ENCODE data around the gene CFAP99. TPM values are rescaled to one million over a fixed set of nuclear protein-coding genes. Genes with fewer than 3 reads are reported as not detected.
"Not testable (repeated sequence)": the region's sequence is repeated elsewhere in the genome, so short reads cannot be mapped to it uniquely, and the experiment has no call there.

CFAP99 gene
- total RNA-seq, 4 donors from 2014 or later = 0.21 to 0.46 TPM; not detected in 2

DNA sequence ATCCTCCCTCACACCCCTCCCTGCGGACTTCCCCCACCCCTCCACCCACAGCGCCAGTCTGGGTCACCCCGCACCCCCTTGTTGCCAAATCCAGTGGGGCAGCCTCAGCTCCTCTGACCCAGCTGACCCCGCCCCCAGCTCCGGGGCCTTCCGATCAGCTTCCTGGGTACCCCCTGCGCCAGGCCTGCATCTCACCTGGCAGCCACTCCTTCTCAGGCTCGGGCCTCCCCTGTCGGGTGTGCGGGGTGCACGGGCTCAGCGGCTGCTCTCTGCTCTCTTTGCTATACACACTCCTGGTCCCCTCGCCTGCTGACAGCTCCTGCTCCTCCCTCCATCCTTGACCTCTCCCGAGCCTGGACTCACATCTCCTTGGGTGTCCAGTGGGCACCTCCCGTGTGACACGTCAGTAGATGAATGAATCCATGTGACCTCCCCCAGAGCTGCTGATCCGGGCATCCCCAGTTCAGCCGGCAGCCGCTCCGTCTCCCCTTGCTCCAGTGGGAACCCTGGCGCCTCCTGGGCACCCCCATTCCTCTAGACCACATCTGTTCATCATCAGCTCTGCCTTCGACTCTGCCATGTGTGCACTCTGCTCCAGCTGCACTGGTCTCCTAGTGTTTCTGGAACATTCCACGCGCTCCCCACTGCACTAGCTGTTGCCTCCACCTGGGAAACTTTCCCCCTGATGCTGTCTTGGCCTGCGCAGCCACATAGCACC is 9.9 kb downstream of the CFAP99 start:
- H3K4me3 ChIP-seq = no peak overlapping the region
- no peak overlapping the region for H3K27ac ChIP-seq
- H3K36me3 ChIP-seq = no peaks in the 10 kb centered on the region
- TF ChIP-seq, protein P1, sequence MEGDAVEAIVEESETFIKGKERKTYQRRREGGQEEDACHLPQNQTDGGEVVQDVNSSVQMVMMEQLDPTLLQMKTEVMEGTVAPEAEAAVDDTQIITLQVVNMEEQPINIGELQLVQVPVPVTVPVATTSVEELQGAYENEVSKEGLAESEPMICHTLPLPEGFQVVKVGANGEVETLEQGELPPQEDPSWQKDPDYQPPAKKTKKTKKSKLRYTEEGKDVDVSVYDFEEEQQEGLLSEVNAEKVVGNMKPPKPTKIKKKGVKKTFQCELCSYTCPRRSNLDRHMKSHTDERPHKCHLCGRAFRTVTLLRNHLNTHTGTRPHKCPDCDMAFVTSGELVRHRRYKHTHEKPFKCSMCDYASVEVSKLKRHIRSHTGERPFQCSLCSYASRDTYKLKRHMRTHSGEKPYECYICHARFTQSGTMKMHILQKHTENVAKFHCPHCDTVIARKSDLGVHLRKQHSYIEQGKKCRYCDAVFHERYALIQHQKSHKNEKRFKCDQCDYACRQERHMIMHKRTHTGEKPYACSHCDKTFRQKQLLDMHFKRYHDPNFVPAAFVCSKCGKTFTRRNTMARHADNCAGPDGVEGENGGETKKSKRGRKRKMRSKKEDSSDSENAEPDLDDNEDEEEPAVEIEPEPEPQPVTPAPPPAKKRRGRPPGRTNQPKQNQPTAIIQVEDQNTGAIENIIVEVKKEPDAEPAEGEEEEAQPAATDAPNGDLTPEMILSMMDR (IDR thresholded peaks at IDR 0.05) = no peak
- TF ChIP-seq POLR2A (IDR thresholded peaks at IDR 0.05) = no peak
- H3K9me3 ChIP-seq = no peaks in the 10 kb centered on the region
- no peak for DNase-seq
- no peaks in the 10 kb centered on the region for H3K27me3 ChIP-seq
- no peaks in the 10 kb centered on the region for H3K4me1 ChIP-seq
- intact Hi-C loops (cut with DNase I; ENCODE audit: low total_unique reads) = no loop called here

DNA sequence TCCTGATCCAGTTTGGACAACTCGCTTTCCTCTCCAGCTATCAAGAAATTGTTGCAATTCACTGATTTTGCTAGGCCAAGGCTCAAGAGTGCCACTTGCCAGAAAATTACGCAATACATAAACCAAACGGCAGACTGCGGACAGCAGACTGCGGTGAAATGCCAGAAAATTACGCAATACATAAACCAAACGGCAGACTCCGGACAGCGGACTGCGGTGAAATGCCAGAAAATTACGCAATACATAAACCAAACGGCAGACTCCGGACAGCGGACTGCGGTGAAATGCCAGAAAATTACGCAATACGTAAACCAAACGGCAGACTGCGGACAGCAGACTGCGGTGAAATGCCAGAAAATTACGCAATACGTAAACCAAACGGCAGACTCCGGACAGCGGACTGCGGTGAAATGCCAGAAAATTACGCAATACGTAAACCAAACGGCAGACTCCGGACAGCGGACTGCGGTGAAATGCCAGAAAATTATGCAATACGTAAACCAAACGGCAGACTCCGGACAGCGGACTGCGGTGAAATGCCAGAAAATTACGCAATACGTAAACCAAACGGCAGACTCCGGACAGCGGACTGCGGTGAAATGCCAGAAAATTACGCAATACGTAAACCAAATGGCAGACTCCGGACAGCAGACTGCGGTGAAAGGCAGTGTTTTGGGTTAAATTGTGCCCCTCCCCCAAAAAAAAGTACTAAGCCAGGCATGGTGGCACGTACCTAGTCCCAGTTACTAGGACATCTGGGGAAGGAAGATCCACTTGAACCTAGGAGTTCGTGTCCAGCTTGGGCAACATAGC is 11.4 kb downstream of the CFAP99 start:
- H3K4me3 ChIP-seq; H3K4me1 ChIP-seq; intact Hi-C loops (cut with DNase I; ENCODE audit: low total_unique reads); H3K27me3 ChIP-seq; H3K27ac ChIP-seq; H3K36me3 ChIP-seq; H3K9me3 ChIP-seq; DNase-seq: not testable (repeated sequence)

DNA sequence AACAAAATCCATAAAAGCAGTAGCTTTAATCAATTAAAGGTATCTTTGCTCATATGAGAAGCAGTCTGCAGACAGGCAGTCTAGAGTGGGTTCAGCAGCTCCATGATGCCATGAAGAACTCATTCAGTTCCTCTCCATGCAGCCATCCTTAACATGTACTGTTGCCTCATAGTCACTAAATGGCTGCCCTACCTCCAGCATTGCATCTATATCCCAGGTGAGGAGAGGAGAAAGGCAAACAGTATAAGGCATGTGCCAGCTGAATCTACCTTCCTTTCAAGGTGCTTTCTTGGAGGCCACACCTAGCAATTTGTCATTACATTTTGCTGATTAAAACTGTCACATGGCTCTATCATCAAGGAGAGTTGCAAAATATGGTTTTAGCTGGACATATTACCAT is 13.2 kb downstream of the CFAP99 start:
- Histone ChIP-seq H3K9me3 (no peaks in the 10 kb centered on the region), H3K27me3 (no peaks in the 10 kb centered on the region), H3K4me3 (no peak overlapping the region), H3K27ac (no peak overlapping the region), H3K4me1 (no peaks in the 10 kb centered on the region), H3K36me3 (no peaks in the 10 kb centered on the region)
- TF ChIP-seq, protein P1 (IDR thresholded peaks at IDR 0.05) = no peak
- TF ChIP-seq POLR2A (IDR thresholded peaks at IDR 0.05) = no peak
- DNase-seq = no peak
- intact Hi-C loops (cut with DNase I; ENCODE audit: low total_unique reads) = no loop called here

DNA sequence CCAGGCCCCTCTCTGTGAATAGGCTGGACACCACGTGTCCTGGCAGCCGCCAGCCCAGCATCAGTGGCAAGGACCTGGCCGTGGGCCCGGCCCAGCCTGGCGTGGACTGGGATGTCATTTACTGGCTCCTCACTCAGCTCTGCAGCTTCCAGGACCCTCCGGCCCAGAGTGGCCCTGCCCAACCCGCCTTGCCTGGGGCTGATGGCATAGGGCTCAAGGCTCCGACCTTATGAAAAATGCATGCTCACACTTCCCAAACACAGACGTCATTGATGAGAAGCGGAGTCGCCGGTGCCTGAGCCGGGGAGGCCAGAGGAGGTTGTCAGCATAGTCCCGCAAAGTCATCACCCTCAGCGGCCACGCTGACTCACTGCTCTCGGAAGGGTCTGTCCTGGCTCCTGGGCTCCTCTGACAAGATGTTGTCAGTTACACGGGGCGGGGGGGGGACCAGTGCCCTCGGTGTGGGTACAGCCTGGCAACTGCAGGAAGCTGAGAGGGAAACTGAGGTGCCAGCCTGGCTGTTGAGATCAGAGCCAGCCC is 14.3 kb downstream of the CFAP99 start:
- Histone ChIP-seq H3K27ac (no peak overlapping the region), H3K4me3 (no peak overlapping the region), H3K36me3 (no peaks in the 10 kb centered on the region), H3K4me1 (no peaks in the 10 kb centered on the region), H3K9me3 (no peaks in the 10 kb centered on the region), H3K27me3 (no peaks in the 10 kb centered on the region)
- TF ChIP-seq POLR2A (IDR thresholded peaks at IDR 0.05) = no peak
- TF ChIP-seq, protein P1 (IDR thresholded peaks at IDR 0.05) = no peak
- DNase-seq = no peak
- intact Hi-C loops (cut with DNase I; ENCODE audit: low total_unique reads) = no loop called here

DNA sequence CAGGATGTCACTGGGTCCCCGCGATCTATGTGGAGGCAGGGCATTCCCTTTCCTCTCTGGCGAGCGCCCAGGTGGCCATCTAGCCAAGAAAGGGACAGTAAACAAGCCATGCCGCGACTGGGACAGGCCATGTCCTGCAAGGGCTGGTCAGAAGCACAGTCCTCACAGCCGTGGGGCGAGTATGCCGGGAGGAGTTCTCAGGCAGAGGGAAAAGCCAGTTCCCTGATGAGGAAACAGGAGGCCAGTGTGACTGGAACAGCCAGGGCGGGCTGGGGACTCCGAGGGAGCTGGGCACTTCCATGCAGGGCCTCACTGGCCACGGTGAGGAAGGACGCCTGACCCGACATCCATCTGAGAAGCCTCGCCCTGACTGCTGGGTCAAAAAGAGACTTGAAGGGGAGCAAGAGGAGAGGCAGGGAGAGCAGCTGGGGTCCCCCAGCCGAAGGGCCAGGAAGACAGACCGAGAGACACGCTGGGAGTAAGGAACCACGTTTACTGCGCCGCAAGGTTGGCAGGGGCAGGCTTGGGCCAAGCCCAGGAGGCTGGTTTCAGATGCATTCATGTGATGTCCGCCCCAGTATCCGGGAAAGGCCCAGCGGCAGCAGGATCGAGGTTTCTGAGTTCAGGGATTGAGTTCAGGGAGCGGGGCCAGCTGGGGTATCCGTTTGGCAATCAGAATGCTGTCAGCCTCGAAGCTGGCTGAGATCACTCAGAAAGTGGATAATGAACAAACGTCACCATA is 15.0 kb downstream of the CFAP99 start:
- H3K9me3 ChIP-seq = no peaks in the 10 kb centered on the region

More for the DNA sequence above, 15.0 kb downstream of the CFAP99 start:
- H3K4me3 ChIP-seq = no peak overlapping the region
- no peaks in the 10 kb centered on the region for H3K27me3 ChIP-seq
- H3K27ac ChIP-seq = no peak overlapping the region
- no peaks in the 10 kb centered on the region for H3K4me1 ChIP-seq
- no peak for DNase-seq
- intact Hi-C loops (cut with DNase I; ENCODE audit: low total_unique reads) = no loop called here
- TF ChIP-seq POLR2A (IDR thresholded peaks at IDR 0.05) = no peak
- TF ChIP-seq, protein P1 (IDR thresholded peaks at IDR 0.05) = no peak
- H3K36me3 ChIP-seq = no peaks in the 10 kb centered on the region

All from uterus (tissue), 4 donors.